GM23248 (cell line): ENCODE measurements around the gene ARID1B.

ENCODE experiments used
- EZH2 ChIP-seq: fragments of 200-600 bp; sonication (generic); IDR thresholded peaks from 2 replicates; pipeline ENCODE4 v1.6.1; 2018; ENCODE audit warnings: antibody characterized with exemption, mild to moderate bottlenecking; ENCODE audit not compliant: insufficient read depth, poor library complexity, severe bottlenecking
- EZH2phosphoT487 ChIP-seq: fragments of 200-600 bp; sonication (generic); IDR thresholded peaks from 2 replicates; pipeline ENCODE4 v1.6.1; 2018; ENCODE audit warnings: antibody characterized with exemption, moderate library complexity, mild to moderate bottlenecking, low read depth; ENCODE audit not compliant: insufficient read depth

DNA sequence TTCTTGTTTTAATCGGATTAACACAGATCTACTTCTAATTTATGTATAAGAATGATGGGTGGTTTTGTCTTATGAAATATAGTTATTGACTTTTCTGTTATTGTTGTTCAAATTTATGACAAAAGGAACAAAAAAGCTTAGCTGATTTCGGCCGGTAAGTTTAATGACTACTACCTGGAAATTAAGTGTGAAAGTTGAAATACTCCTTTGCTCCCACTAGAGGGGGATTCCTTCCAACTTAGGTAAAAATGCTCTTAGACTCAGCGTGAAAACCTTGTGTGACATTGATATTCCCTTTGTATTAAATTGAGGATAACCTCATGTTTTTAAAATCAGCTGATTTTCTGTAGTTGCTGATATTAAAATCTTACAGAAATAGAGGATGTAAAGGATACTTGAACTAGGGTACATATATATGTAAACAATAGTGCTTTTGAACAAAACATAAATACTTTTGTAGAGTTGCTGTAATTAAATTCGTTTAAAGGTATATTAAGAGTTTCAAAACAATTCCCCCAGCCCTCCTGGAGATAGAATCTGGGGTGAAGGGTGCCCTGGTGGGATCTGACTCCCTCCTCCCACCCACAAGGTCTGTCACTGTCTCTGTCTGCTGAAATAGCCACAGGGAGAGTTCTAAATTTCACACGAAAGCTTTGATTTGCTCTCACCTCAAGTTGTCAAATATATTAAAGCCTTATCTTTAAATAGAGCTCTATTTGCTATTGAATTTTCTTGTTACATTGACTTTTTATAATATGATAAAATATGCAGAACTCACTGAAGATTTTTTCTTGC lies 257.5 kb downstream of the ARID1B start:
- TF ChIP-seq EZH2phosphoT487 (no peak), EZH2 (no peak)
